NCI-H345 (cell line): Measurements from ENCODE around the gene AKAP1.
"Not testable (repeated sequence)": the region's sequence is repeated elsewhere in the genome, so short reads cannot be mapped to it uniquely, and the experiment has no call there.

Source experiments
- DNase-seq: peaks from one replicate; lab custom pipeline; 2025; lab: John Stamatoyannopoulos, UW

The AKAP1 gene

GRCh38 chr17:57075193-57075592 is 9.9 kb upstream of the AKAP1 start:
- no peak for DNase-seq

DNA sequence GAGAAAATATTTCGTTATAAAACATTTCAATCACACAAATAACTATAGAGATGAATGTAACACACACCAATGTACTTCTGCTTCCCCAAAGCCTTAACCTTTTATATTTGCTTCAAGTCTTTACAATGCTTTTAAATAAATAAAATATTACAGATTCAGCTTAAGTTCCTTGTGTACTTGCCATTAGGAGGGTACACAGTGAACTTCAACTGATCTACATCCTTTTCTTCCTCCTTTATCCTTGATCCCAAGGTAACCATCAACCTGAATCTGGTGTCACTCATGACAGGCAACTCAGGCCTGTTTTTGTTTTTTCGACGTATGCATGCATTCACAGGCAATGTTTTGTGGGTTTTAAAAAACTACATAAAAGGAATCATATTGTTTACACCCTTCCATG is 9.3 kb upstream of the AKAP1 start:
- no peak for DNase-seq

DNA sequence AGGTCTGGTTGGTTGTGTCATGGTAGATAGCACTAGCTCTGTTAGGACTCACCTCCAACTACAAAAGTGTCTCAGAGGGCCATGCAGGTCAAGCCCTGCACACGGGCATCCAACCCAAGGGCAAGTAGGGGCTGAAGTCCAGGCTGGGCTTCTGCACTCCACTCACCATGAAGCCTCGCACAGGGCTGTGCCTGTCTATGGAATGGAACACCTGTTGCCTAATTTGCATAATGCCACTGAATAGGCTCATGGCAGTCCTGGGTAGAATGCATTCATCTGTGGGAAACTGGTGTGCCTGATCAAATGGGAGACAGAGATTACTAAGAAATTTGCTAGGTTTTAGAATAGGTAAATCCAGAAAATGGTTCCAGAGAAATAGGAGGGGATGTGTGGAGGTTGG is 8.0 kb upstream of the AKAP1 start:
- peak; percentile 5 for DNase-seq

DNA sequence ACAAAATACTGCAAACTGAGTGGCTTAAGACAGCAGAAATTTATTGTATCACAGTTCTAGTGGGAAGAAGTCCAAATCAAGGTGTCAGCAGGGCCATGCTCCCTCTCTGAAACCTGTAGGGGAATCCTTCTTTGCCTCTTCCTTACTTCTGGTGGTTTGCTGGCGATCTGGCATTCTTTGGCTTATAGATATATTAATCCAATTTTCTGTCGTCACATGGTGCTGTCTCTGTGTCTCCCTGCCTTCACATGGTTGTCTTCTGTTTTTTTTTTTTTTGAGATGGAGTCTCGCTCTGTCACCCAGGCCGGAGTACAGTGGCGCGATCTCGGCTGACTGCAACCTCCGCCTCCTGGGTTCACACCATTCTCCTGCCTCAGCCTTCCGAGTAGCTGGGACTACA is 6.8 kb upstream of the AKAP1 start:
- no peak for DNase-seq

DNA sequence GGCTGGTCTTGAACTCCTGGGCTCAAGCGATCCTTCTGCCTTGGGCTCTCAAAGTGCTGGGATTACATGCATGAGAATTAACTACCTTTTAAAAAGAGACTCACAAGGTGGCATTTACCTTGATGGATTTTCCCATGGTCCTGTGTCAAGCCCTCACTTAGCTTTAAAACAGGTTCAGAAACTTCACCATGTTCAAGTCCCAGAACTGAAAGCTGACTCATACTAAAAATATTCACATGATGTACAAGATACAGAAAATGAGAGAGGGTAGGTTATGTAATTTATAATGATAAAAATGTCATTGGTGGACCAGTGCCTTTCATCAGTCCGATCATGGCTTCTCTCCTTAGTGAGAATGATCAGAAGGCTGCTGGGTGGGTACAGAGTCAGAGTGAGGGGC is 4.3 kb upstream of the AKAP1 start:
- no peak for DNase-seq

- DNase-seq: no peak
These were observed 2.6 kb upstream of the AKAP1 start for GRCh38 chr17:57082441-57082840.

DNA sequence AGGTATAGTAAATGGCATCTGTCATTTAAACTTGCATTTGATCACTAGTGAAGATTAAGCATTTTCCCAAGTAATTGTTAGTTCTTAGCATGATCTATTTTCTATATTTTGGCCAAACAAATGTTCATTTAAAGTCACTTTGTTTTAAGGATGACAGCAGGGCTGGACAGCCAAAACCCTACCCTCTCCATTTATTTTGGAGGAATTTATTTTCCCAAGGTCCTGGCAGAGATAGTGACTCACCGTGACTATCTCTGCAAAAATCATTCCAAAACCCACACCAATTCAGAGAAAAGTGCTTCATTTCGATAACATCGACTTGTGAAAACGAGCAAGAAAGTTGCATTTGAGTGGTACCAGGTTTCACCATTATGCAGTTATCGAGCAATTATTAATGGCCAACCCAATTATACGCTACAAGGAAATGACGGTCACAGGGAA is 665 bp upstream of the AKAP1 start:
- DNase-seq: no peak

DNA sequence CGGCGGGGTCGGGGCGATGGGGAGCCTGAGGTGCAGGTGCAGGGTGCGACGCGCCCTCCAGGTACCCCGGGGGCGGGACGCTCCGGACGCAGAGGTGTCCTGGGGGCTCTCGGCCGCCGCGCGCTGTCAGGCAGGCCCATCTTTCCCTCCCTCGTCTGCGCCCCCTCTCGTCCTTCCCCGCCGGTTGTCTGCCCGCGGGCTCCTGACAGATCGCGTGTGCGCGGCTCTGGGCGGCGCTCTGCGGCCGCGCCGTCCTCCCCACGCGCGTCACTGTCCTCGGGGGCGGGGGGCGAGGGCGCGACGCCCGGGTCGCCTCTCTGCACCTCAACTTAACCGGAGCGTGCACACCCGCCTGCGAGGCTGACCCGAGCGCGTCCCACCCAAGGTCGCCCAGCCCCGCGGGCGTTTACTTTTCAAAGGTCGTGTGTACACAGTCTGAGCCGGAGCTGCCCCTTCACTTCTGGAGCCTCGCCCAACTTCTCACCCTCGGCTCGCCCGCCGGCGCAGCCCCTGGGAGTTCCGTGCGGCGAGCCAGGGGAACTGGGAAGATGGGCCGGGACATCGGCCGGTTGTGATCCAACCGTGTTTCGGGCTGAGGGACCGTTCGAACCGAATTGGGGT is 512 bp downstream of the AKAP1 start:
- peak; percentile 61 for DNase-seq

DNA sequence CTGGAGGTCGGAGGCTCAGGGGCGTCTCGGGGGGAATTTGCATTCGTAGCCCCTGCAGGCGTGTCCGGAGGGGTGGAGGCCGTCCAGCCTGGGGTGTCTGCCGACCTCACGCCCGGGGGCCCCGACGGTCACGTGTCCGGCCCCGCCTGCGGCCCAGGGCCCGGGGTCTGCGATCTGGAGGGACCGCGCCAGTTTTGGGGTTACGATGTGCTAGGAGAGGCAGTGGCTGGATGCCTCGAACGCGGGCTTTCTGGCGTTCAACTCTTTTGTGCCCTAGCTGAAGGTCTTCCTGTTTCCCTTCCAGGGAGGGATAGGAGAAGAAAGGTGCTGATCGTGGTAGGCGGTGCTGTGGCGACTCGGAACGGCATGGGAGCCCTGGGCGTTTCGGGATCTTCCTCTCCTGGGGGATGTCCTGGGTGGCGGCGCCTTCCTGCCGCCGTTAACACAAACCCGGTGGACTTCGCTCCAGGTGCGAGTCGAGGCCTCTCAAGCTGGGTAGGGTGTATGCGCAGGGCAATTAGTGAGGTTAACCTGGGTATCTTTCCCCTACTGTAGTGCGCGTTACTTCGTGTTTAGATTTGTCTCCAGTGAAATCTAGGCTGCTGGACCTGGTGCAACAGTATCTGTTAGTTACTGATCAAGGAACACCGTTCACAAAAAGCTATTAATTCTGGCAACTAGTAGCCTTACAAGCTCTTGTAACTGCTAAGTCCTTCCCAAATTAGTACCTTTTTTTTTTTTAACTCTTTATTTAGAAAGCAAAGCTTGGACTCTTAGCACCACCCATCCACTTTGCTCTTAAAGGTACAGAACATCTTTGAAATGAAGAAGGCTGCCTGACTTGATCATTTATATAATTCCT is 1.3 kb downstream of the AKAP1 start:
- DNase-seq: peak; percentile 44

DNA sequence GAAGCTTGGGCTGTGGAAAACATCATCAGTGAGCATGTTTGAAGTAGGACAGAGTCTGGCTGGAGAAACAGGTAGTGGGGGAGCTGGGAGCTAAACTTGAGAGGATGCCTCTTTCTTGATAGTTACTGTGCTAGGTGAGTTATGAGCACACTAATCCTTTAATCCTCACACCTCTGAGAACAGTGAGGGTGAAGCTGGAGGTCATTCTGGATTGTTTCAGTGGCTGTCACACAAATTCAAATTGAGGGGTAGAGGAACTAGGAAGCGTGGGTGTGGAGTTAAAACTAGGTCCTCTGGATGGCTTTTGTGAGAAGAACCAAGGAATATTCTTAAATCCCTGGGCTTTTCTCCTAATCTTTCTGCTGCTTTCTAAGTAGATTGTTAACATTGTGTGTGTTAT is 3.3 kb downstream of the AKAP1 start:
- no peak for DNase-seq

DNA sequence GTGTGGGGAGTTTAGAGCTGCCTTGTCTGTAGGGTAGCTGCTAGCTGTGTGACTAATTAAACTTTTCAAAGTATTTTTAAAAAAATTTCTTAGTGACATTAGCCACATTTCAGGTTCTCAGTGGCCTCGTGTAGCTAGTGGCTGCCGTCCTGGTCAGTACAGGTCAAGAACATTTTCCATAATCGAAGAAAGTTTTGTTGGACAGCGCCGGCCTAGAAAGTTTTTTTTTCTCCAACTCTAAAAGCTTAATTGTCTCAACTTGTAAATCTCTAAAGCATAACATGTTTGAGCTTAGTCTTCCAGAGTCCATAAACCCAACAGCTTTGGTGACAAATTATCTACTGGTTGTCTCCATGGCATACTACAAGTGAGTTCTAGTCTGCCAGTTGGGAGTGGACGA is 4.3 kb downstream of the AKAP1 start:
- DNase-seq: no peak

- no peak for DNase-seq
These were observed 5.6 kb downstream of the AKAP1 start for GRCh38 chr17:57090560-57091185.

DNA sequence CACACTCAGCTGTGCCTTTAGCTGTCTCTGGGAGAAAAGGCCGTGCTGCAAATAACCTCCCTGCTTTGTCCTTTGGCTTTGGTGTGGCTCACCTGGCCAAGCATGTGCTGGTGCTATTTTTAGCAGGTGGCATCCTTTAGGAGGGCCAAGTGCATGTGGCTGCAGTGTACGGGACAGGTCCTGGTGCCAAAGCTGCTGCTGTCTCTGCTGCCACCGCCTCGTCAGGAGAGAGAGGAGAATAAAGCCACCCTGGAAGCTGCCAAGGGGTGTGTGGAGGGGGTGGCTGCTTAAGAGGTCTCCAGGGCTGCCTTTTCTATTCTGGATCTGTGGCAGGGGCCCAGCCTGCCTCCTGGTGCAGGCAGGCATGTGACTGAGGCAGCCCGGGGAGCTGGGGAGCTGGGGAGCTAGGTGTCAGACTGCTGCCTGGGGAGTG is 6.2 kb downstream of the AKAP1 start:
- DNase-seq: peak; percentile 32

DNA sequence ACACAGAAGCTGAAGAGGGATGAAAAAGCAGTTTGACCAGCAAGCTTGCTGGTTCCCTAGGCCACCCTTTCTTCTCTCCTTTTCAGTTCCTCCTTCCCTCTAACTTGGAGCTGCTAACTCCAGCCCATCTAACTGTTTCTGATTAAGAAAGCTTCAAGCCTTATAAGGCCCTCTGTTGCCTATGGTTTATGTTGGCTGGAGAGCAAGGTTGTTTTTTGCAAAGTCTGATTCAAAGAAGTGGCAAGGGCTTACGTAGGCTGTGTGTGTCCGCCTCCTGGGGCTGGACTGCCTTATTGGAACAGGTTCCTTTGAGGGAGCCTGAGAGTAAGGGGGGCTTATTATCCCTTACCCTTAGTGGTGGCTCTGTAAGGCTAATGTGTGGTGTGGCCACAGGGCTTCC is 7.1 kb downstream of the AKAP1 start:
- no peak for DNase-seq

DNA sequence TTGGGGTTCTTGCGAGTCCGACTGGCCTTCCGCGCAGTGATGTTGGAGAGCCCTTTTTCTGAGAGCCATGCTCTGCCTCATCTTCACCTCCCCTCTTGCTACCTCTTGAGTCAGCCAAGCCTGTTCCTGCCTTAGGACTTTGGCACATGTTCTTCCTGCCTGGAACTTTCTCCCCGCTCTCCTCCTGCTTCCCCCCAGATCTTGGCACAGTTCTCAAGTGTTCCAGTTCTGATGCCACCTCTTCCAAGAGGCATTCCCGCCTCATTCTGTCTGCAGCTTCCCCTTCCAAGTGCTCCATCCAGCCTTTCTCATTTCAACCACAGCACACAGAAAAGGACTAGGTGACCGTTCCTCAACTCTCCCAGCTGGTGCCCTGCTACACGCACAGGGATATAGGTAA is 7.7 kb downstream of the AKAP1 start:
- DNase-seq: no peak

DNA sequence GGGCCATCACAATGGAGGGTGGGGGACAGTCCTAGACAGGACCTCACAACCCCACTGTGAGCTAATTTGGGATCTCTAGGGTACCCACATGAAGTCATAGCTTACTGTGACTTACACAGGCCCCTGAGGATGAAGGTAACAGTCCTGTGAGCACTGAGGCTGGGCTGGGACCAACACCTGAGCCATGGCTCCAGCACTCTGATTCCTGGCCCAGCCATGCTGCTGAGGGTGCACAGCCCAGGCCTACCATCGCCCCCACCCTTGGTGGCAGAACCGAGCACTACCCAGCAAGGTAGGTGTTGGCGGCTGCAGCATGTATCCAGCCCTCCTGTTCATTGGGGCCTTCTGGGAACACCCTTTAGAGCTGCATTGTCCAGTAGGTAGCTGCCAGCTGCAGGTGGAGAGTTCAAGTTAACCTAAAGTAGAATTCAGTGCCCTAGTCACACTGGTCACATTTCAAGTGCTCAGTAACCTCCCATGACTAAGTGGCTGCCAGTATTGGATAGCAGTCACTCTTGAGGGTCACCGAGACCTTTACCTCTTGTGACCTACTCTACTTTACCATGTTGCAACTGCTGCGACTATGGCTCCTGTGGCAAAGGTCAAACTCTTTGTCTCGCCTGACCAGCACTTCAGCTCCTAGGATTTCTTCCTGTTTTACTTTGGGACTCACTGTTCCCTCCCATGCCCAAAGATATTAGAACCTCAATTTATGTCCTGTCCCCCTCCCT is 11.6 kb downstream of the AKAP1 start:
- no peak for DNase-seq

GRCh38 chr17:57097832-57098421 is 12.9 kb downstream of the AKAP1 start:
- DNase-seq: peak; percentile 76

- DNase-seq: no peak
These were observed 14.1 kb downstream of the AKAP1 start for GRCh38 chr17:57099165-57099564.

DNA sequence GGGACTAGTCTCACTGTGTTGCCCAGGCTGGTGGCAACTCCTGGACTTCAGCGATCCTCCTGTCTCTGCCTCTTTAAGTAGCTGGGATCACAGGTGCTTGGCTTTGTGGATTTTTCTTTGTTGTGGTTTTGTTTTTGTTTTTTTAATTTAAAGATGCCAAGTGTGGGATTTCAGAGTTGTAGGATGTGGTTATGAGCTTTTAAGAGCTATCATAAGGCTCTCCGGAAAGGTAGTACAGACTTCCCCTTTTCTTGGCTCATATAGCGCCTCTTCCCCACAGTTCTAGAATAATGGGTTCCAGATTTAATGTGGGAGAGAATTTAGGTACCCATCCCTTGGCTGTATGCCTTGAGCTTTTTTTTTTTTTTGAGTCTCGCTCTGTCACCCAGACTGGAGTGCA is 17.1 kb downstream of the AKAP1 start:
- no peak for DNase-seq

GRCh38 chr17:57102660-57103059 is 17.6 kb downstream of the AKAP1 start:
- DNase-seq: not testable (repeated sequence)

DNA sequence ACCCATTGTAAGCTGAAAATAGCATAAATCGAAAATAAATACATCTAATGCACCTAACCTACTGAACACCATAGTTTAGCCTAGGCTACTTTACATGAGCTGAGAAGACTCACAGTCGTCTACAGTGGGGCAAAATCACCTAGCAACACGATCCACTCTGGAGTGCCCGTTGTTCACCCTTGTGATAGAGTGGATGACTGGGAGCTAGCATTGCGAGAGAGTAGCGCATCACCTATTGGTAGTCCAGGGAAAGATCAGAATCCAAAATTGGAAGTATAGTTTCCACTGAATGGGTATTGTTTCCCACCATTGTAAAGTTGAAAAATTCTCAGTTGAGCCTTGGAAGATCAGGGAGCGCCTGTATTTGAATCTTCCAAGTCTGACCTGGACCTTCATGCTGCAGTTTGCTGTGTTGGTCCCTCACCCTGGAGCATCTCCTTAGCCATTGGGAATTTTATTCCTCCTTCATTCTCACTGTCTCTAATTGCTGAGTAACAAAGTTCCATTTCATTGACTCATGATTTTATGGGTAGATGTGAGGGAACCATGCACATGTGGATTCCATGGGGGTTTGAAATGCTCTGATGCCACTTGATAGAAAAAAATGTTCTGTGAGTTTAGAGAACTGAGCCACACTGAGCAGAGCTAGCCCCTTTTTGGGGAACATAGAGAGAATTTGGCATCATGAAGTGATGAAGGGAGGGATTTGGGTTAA is 19.6 kb downstream of the AKAP1 start:
- DNase-seq: no peak
